ENCODE results near the gene TGFB2.

GRCh38 chr1:218336328-218336727 lies 8.8 kb upstream of the TGFB2 start:
- no peak for TF ChIP-seq CTCF (IDR thresholded peaks at IDR 0.05)
- TF ChIP-seq POLR2AphosphoS5 (IDR thresholded peaks at IDR 0.05): no peak
- TF ChIP-seq POLR2A (IDR thresholded peaks at IDR 0.05; ENCODE audit: low read depth): no peak
- no peak for TF ChIP-seq EP300 (IDR thresholded peaks at IDR 0.05)
